Measurements from ENCODE around the gene OXT. TPM values are rescaled to one million over a fixed set of nuclear protein-coding genes. Genes with fewer than 3 reads are reported as not detected.
"Not testable (repeated sequence)": the region's sequence is repeated elsewhere in the genome, so short reads cannot be mapped to it uniquely, and the experiment has no call there.

Gene OXT
- total and polyA plus RNA-seq, 2 of the 13 experiments (the other 11 are each of a cell fraction or from before 2014, with no cell fraction given): not detected

DNA sequence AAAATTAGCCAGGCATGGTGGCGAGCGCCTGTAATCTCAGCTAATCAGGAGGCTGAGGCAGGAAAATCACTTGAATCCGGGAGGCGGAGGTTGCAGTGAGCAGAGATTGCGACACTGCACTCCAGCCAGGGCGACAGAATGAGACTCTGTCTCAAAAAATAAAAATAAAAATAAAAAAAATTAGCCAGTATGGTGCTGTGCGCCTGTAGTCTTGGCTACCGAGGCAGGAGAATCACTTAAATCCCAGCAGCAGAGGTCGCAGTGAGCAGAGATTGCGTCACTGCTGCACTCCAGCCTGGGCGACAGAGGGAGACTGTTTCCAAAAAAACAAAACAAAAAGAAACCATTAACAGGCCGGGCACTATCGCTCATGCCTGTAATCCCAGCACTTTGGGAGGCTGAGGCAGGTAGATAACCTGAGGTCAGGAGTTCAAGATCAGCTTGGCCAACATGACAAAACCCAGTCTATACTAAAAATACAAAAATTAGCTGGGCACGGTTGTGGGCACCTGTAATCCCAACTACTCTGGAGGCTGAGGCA lies 46.5 kb downstream of the OXT start (continued):
- TF ChIP-seq TOE1 (CRISPR knock-in tag; IDR thresholded peaks at IDR 0.05) (peak; percentile 84; the same call in 1 of the 2 replicates), PHF5A (CRISPR knock-in tag; IDR thresholded peaks at IDR 0.05; ENCODE audit: low read depth, unreplicated experiment) (peak; percentile 57), ZNF777 (CRISPR knock-in tag; IDR thresholded peaks at IDR 0.05) (0 out of 2 replicates have a peak, but pooled peaks have one; percentile 44), ZBTB20 (CRISPR knock-in tag; IDR thresholded peaks at IDR 0.05; ENCODE audit: borderline replicate concordance, low read depth) (peak; percentile 42; the same call in 1 of the 2 replicates), HOXA3 (CRISPR knock-in tag; IDR thresholded peaks at IDR 0.05) (peak; percentile 78; the same call in 1 of the 2 replicates), ERF (CRISPR knock-in tag; IDR thresholded peaks at IDR 0.05) (peak; percentile 92), PAX8 (CRISPR knock-in tag; IDR thresholded peaks at IDR 0.05; ENCODE audit: borderline replicate concordance) (peak; percentile 55; the same call in 1 of the 2 replicates), MAZ (CRISPR knock-in tag; IDR thresholded peaks at IDR 0.05; ENCODE audit: low read depth) (peak; percentile 66), ZNF619 (CRISPR knock-in tag; IDR thresholded peaks at IDR 0.05) (peak; percentile 87; the same call in 1 of the 2 replicates), EP300 (IDR thresholded peaks at IDR 0.05; ENCODE audit: low read depth in 2 of 2, low read length in 2 of 2) (peak; percentile 44 to 55; a peak in 2 of 4 replicates), NR2C2 (CRISPR knock-in tag; IDR thresholded peaks at IDR 0.05; ENCODE audit: borderline replicate concordance) (peak; percentile 68), GTF3A (CRISPR knock-in tag; conservative IDR thresholded peaks at IDR 0.05) (0 out of 2 replicates have a peak, but pooled peaks have one; percentile 86), TOPORS (CRISPR knock-in tag; IDR thresholded peaks at IDR 0.05) (0 out of 2 replicates have a peak, but pooled peaks have one; percentile 55), REPIN1 (CRISPR knock-in tag; IDR thresholded peaks at IDR 0.05; ENCODE audit: borderline replicate concordance, low read depth) (peak; percentile 75; the same call in 1 of the 2 replicates), MIER3 (CRISPR knock-in tag; IDR thresholded peaks at IDR 0.05; ENCODE audit: borderline replicate concordance) (peak; percentile 81; the same call in 1 of the 2 replicates), ZNF510 (CRISPR knock-in tag; IDR thresholded peaks at IDR 0.05; ENCODE audit: low read depth) (peak; percentile 80), BORCS8-MEF2B (CRISPR knock-in tag; IDR thresholded peaks at IDR 0.05) (peak; percentile 74), ISL2 (CRISPR knock-in tag; IDR thresholded peaks at IDR 0.05) (peak; percentile 53; the same call in 1 of the 2 replicates), ARID2 (CRISPR knock-in tag; IDR thresholded peaks at IDR 0.05; ENCODE audit: borderline replicate concordance) (0 out of 2 replicates have a peak, but pooled peaks have one; percentile 73), RAD21 (CRISPR knock-in tag; IDR thresholded peaks at IDR 0.05) (peak; percentile 91)
- not testable (repeated sequence) for TF ChIP-seq MAZ (IDR thresholded peaks at IDR 0.05; ENCODE audit: borderline replicate concordance, low read depth, low read length); EP300 (CRISPR knock-in tag; IDR thresholded peaks at IDR 0.05; ENCODE audit: borderline replicate concordance)
- TF ChIP-seq, protein P1, sequence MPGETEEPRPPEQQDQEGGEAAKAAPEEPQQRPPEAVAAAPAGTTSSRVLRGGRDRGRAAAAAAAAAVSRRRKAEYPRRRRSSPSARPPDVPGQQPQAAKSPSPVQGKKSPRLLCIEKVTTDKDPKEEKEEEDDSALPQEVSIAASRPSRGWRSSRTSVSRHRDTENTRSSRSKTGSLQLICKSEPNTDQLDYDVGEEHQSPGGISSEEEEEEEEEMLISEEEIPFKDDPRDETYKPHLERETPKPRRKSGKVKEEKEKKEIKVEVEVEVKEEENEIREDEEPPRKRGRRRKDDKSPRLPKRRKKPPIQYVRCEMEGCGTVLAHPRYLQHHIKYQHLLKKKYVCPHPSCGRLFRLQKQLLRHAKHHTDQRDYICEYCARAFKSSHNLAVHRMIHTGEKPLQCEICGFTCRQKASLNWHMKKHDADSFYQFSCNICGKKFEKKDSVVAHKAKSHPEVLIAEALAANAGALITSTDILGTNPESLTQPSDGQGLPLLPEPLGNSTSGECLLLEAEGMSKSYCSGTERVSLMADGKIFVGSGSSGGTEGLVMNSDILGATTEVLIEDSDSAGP (CRISPR knock-in tag; IDR thresholded peaks at IDR 0.05; ENCODE audit: borderline replicate concordance): peak; percentile 61; the same call in 1 of the 2 replicates
- TF ChIP-seq, protein P2, sequence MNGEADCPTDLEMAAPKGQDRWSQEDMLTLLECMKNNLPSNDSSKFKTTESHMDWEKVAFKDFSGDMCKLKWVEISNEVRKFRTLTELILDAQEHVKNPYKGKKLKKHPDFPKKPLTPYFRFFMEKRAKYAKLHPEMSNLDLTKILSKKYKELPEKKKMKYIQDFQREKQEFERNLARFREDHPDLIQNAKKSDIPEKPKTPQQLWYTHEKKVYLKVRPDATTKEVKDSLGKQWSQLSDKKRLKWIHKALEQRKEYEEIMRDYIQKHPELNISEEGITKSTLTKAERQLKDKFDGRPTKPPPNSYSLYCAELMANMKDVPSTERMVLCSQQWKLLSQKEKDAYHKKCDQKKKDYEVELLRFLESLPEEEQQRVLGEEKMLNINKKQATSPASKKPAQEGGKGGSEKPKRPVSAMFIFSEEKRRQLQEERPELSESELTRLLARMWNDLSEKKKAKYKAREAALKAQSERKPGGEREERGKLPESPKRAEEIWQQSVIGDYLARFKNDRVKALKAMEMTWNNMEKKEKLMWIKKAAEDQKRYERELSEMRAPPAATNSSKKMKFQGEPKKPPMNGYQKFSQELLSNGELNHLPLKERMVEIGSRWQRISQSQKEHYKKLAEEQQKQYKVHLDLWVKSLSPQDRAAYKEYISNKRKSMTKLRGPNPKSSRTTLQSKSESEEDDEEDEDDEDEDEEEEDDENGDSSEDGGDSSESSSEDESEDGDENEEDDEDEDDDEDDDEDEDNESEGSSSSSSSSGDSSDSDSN (CRISPR knock-in tag; IDR thresholded peaks at IDR 0.05): peak; percentile 57; the same call in 1 of the 2 replicates
